K562 (cell line): ENCODE results near the gene AGFG2. TPM values are rescaled to one million over a fixed set of nuclear protein-coding genes. Genes with fewer than 3 reads are reported as not detected.

Source experiments
- ATAC-seq: fragments of 200-7000 bp; cut with Tn5 transposase; 3 replicates; pipeline ENCODE4 v1.9.1; 2020; ENCODE audit warnings: moderate library complexity
- BruUV-seq: library from RNA; stranded (reverse); fragments of 400-500 nt; replicated peaks from 2 replicates; lab custom pipeline; 2021; lab: Mats Ljungman, UMichigan
- CTCF ChIA-PET: fragments of 300-600 bp; formaldehyde crosslinking; extraction: SDS; loops from one replicate; lab custom pipeline; 2021; ENCODE audit warnings: low intra/inter-chr PET ratio; lab: Yijun Ruan, JAX
- POLR2A ChIA-PET: fragments of 300-600, 350-650 bp; sonication (Branson Sonifier 250); formaldehyde crosslinking; extraction: SDS; loops from one replicate; lab custom pipeline; 2021; ENCODE audit warnings: antibody characterized with exemption, inconsistent platforms; lab: Yijun Ruan, JAX
- DNase-seq, 4 experiments: peaks; one replicate each; pipeline versions ENCODE4 v3.0.0 to v3.0.0-alpha.2; 2011 to 2018; ENCODE audit warnings: low spot score in 3 of 4, mixed read lengths in 3 of 4; ENCODE audit errors: extremely low read depth in 1 of 4
- FAIRE-seq: peaks from 2 replicates; lab custom pipeline; 2011; peaks lifted over from hg19 to GRCh38; lab: Jason Lieb, UNC
- H2AFZ ChIP-seq: 2 replicates; pipeline ENCODE4 v1.6.0; 2011; ENCODE audit warnings: low read depth, low read length, control low read depth, inconsistent platforms
- H3K27ac ChIP-seq: fragments of 200-600 bp; 3 replicates; pipeline ENCODE4 v1.8.0; 2011; ENCODE audit warnings: low read depth, mild to moderate bottlenecking, control low read depth, inconsistent platforms, low read length, moderate library complexity, mixed read lengths; ENCODE audit errors: extremely low read depth
- H3K27me3 ChIP-seq, 2 experiments: fragments of 300-600 bp in 1 of 2; 2 replicates in 1 of 2; 3 replicates in 1 of 2; pipeline versions ENCODE4 v1.6.0 to v1.8.0; 2011; ENCODE audit warnings: inconsistent platforms in 2 of 2, low read length in 2 of 2, mild to moderate bottlenecking in 1 of 2, mixed read lengths in 1 of 2, moderate library complexity in 1 of 2; ENCODE audit not compliant: control insufficient read depth in 2 of 2, insufficient read depth in 2 of 2
- H3K36me3 ChIP-seq: fragments of 300-600 bp; 3 replicates; pipeline ENCODE4 v1.8.0; 2011; ENCODE audit warnings: mild to moderate bottlenecking, low read length, inconsistent platforms; ENCODE audit not compliant: control insufficient read depth, insufficient read depth
- H3K4me1 ChIP-seq, 2 experiments: fragments of 200-600 bp in 1 of 2; replicated peaks in 1 of 2; 2 replicates in 1 of 2; 3 replicates in 1 of 2; pipeline versions ENCODE4 v1.5.1 to v1.8.0; 2011; ENCODE audit warnings: inconsistent platforms in 2 of 2, low read length in 2 of 2, mild to moderate bottlenecking in 1 of 2, mixed read lengths in 1 of 2, moderate library complexity in 1 of 2; ENCODE audit not compliant: control insufficient read depth in 2 of 2, insufficient read depth in 2 of 2
- H3K4me2 ChIP-seq: 2 replicates; pipeline ENCODE4 v1.6.1; 2011; ENCODE audit warnings: low read length, control low read depth, inconsistent platforms, mixed read lengths; ENCODE audit not compliant: insufficient read depth
- H3K4me3 ChIP-seq: fragments of 200-600 bp; sonication (generic), shearing (Covaris generic); 2 replicates; pipeline ENCODE4 v1.5.1; 2016; ENCODE audit warnings: control low read depth, inconsistent platforms
- H3K79me2 ChIP-seq: fragments of 200-600 bp; 3 replicates; pipeline ENCODE4 v1.8.0; 2011; ENCODE audit warnings: low read length, inconsistent platforms; ENCODE audit not compliant: control insufficient read depth, insufficient read depth
- H3K9ac ChIP-seq, 2 experiments: 2 replicates each; pipeline versions ENCODE4 v1.6.0 to v1.6.1; 2011; ENCODE audit warnings: low read depth in 2 of 2, low read length in 2 of 2, control low read depth in 1 of 2, inconsistent platforms in 1 of 2, mild to moderate bottlenecking in 1 of 2, mixed read lengths in 1 of 2; ENCODE audit not compliant: insufficient read depth in 1 of 2
- H3K9me1 ChIP-seq: one replicate; pipeline ENCODE4 v1.6.0; 2011; ENCODE audit warnings: inconsistent platforms, mild to moderate bottlenecking, low read length, moderate library complexity; ENCODE audit not compliant: control insufficient read depth, insufficient read depth
- H3K9me3 ChIP-seq: replicated peaks from 2 replicates; pipeline ENCODE4 v1.5.1; 2011; ENCODE audit warnings: low read depth, low read length, inconsistent platforms; ENCODE audit not compliant: control insufficient read depth, insufficient read depth
- H4K20me1 ChIP-seq: replicated peaks from 2 replicates; pipeline ENCODE4 v1.6.1; 2011; ENCODE audit warnings: low read length, inconsistent platforms, mixed read lengths; ENCODE audit not compliant: control insufficient read depth, insufficient read depth
- ESRRB ChIP-seq: fragments of 250-450 bp; sonication (Bioruptor Pico); IDR thresholded peaks from 2 replicates; pipeline ENCODE4 v1.5.0; 2020; ENCODE audit warnings: mild to moderate bottlenecking, moderate library complexity, borderline replicate concordance
- PHTF2 ChIP-seq: fragments of 250-450 bp; sonication (Bioruptor Pico); IDR thresholded peaks from 2 replicates; pipeline ENCODE4 v1.5.0; 2021; ENCODE audit warnings: mild to moderate bottlenecking
- RHOXF2B ChIP-seq: fragments of 250-450 bp; sonication (Bioruptor Pico); conservative IDR thresholded peaks from 2 replicates; pipeline ENCODE4 v1.5.1; 2021
- SIN3A ChIP-seq, 2 experiments: fragments of 150-350 bp in 1 of 2; IDR thresholded peaks; 2 replicates each; pipeline ENCODE4 v1.6.1; 2011 to 2016; ENCODE audit warnings: borderline replicate concordance in 2 of 2, low read depth in 2 of 2, low read length in 2 of 2, mild to moderate bottlenecking in 2 of 2, moderate library complexity in 2 of 2; ENCODE audit not compliant: control insufficient read depth in 1 of 2
- ZBTB7A ChIP-seq: IDR thresholded peaks from 2 replicates; pipeline ENCODE4 v1.6.1; 2011; ENCODE audit warnings: low read depth, mild to moderate bottlenecking, low read length, moderate library complexity, borderline replicate concordance; ENCODE audit not compliant: control insufficient read depth
- WGBS: fragments of 100-300 bp; shearing (Covaris generic); methylation state at CpG from one replicate; pipeline ENCODE4 v1.1.6; 2016; ENCODE audit warnings: low coverage, mixed read lengths; ENCODE audit not compliant: insufficient coverage; ENCODE audit errors: missing lambda C conversion rate; 5-methylcytosine and 5-hydroxymethylcytosine counted together
- in situ Hi-C: fragments of 300-500 bp; cut with MboI; formaldehyde crosslinking; loops from 4 replicates; pipeline ENCODE4 v1.15.0; 2018; ENCODE audit warnings: inconsistent platforms, mixed read lengths
- intact Hi-C: fragments of 100-400 bp; cut with micrococcal nuclease; formaldehyde crosslinking; loops from 2 replicates; pipeline ENCODE4 v1.14.2; 2022
- polyA plus RNA-seq, 8 experiments: library from polyadenylated mRNA; depleted of rRNA in 4 of 8; stranded (reverse) in 5 of 8; unstranded in 3 of 8; fragments of >200 nt; fragmentation: Nextera tagmentation in 2 of 8; fragmentation: Illumina TruSeq in 1 of 8; extraction: Ambion mirVana in 2 of 8; extraction: Trizol in 1 of 8; gene quantifications; 2 replicates each; pipeline versions ENCODE4 v1.2.1 to v1.2.3, GENCODE V29; 2011 to 2014; ENCODE audit warnings: inconsistent platforms in 1 of 8, missing spikeins in 1 of 8
- total RNA-seq, 7 experiments: library from RNA; depleted of rRNA in 6 of 7; stranded (reverse); fragments of >200 nt in 6 of 7; fragmentation: Illumina TruSeq in 2 of 7; extraction: Trizol in 2 of 7; gene quantifications; 2 replicates each; pipeline versions ENCODE4 v1.2.1 to v1.2.3, GENCODE V29; 2011 to 2021; ENCODE audit warnings: low replicate concordance in 1 of 7
- TF ChIP-seq, protein P1 (sequence below), 3 experiments: fragments of 200-800 bp in 1 of 3; fragments of 250-450 bp in 1 of 3; fragments of 450-650 bp in 1 of 3; sonication (Bioruptor Pico) in 1 of 3; sonication (Bioruptor generic) in 1 of 3; formaldehyde crosslinking in 1 of 3; IDR thresholded peaks; 2 replicates each; pipeline versions ENCODE4 v1.6.1 to v1.8.0; 2016 to 2022; ENCODE audit warnings: mild to moderate bottlenecking in 2 of 3, missing genetic modification characterization in 2 of 3, missing compliant biosample characterization in 1 of 3, moderate library complexity in 1 of 3

The AGFG2 gene
- total and polyA plus RNA-seq, 9 of the 15 experiments (the other 6 are each of a cell fraction or from before 2014, with no cell fraction given): 0.31 to 23.1 (median 6.5) TPM

DNA sequence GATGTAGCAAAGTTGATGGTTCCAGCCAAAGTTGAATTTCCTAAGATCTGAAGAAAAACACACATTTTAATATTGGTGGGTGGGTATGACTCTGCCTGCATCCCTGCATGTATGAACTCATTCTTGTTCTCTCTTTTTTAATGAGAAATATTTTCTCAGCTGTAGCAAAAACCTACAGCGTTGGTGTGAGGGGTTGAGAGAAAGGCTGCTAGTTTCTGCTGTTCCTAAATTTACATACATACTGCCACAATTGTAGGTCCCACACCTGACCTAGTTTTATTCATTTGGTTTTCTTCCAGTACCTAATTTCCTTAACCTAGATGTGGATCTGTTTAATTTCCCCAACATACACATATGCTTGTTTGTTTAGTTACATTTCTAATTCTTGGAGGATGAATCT, 4.6 kb downstream of the AGFG2 start (continued):
- TF ChIP-seq, protein P1, sequence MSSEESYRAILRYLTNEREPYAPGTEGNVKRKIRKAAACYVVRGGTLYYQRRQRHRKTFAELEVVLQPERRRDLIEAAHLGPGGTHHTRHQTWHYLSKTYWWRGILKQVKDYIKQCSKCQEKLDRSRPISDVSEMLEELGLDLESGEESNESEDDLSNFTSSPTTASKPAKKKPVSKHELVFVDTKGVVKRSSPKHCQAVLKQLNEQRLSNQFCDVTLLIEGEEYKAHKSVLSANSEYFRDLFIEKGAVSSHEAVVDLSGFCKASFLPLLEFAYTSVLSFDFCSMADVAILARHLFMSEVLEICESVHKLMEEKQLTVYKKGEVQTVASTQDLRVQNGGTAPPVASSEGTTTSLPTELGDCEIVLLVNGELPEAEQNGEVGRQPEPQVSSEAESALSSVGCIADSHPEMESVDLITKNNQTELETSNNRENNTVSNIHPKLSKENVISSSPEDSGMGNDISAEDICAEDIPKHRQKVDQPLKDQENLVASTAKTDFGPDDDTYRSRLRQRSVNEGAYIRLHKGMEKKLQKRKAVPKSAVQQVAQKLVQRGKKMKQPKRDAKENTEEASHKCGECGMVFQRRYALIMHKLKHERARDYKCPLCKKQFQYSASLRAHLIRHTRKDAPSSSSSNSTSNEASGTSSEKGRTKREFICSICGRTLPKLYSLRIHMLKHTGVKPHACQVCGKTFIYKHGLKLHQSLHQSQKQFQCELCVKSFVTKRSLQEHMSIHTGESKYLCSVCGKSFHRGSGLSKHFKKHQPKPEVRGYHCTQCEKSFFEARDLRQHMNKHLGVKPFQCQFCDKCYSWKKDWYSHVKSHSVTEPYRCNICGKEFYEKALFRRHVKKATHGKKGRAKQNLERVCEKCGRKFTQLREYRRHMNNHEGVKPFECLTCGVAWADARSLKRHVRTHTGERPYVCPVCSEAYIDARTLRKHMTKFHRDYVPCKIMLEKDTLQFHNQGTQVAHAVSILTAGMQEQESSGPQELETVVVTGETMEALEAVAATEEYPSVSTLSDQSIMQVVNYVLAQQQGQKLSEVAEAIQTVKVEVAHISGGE (CRISPR knock-in tag; IDR thresholded peaks at IDR 0.05): no peak
- TF ChIP-seq ZBTB7A: no peak
- TF ChIP-seq RHOXF2B (CRISPR knock-in tag): no peak

DNA sequence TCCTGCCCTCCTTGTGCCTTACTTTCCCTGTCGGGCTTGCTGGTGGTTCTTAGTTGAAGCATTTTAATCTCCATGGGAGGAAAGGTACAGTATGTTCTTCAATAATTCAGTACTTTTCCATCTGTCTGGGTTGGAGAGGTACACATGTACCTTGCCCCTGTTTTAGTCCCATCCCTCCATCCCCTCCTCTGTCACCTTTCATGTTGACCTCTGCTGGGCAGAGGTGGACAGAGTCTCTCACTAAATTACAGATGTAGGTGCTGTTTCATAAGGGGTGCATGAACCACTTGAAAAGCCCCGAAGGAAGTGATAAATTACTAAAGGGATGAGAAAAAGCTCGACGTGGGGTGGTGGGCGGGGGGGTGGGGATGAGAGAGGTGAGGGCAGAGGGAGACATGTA, 5.4 kb downstream of the AGFG2 start:
- Histone ChIP-seq H3K79me2 (peaks cover 81% of the 10 kb centered on the region), H3K36me3 (peaks cover 15% of the 10 kb centered on the region), H3K9ac (no peak overlapping the region; a peak in 1 of 4 replicates), H3K27ac (no peak overlapping the region), H3K9me3 (no peaks in the 10 kb centered on the region), H2AFZ (no peak overlapping the region)
- FAIRE-seq: no peak
- no TSS peak for BruUV-seq
- POLR2A ChIA-PET: interaction anchor here (0.6 to 1.9 kb wide), 6 partner anchors 10 to 367 kb away, joined by 3 to 6 read pairs (median 4); partner anchors contain the start of genes FBXO24, GPC2 and LRCH4
- TF ChIP-seq ESRRB (CRISPR knock-in tag) (no peak), SIN3A (IDR thresholded peaks at IDR 0.05; ENCODE audit: borderline replicate concordance in 2 of 2, control insufficient read depth in 1 of 2, low read depth in 2 of 2, low read length in 2 of 2) (no peak), PHTF2 (no peak)
- TF ChIP-seq, all 486 proteins: peak for 0
- in situ Hi-C loops: no loop called here
- CTCF ChIA-PET: no interaction called here
- Histone ChIP-seq H3K4me3 (no peak overlapping the region), H3K4me2 (no peak overlapping the region), H4K20me1 (no peaks in the 10 kb centered on the region; the same call in 1 of the 2 replicates), H3K27me3 (no peaks in the 10 kb centered on the region), H3K4me1 (peaks cover 39 to 75% of the 10 kb centered on the region in 2 experiments), H3K9me1 (no peaks in the 10 kb centered on the region)
- ATAC-seq: no peak
- intact Hi-C loops: no loop called here
- WGBS: 12% methylated on average over 5 of the region's 5 CpGs
- DNase-seq: no peak
